SW 1271 (cell line): ENCODE measurements around the gene UBR7.
"Not testable (repeated sequence)": the region's sequence is repeated elsewhere in the genome, so short reads cannot be mapped to it uniquely, and the experiment has no call there.

Experiments
- DNase-seq, 2 experiments: peaks; one replicate each; lab custom pipeline; 2025; lab: John Stamatoyannopoulos, UW

Gene UBR7

DNA sequence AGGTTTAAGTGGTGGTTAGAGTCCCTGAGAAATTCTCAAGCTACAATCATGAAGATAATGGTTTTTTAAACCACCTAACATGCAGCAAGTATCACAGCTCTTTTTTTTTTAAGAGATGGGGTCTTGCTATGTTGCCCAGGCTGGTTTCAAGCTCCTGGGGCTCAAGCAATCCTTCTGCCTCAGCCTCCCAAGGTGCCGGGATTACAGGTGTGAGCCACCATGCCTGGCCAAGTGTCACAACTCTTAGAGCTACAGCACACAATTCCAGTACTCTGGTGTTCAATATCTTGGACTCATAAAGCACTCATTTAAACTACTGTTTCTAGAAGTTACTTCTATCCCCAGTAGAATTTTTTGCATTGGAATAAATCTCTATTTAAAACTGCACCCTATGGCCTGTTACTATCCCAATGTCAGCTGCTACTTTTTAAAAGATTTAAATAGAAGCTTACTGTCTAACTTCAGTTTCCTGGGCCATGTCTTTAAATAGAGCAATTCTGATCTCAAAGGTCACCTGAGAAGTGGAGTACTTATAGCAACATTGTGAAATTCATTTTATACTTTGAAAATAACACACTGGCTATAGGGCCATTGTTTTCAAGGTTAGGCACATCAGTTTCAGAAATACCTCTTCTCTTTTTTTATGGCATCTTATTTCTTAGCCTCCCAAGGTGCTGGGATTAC lies 11.6 kb upstream of the UBR7 start:
- DNase-seq = no peak

DNA sequence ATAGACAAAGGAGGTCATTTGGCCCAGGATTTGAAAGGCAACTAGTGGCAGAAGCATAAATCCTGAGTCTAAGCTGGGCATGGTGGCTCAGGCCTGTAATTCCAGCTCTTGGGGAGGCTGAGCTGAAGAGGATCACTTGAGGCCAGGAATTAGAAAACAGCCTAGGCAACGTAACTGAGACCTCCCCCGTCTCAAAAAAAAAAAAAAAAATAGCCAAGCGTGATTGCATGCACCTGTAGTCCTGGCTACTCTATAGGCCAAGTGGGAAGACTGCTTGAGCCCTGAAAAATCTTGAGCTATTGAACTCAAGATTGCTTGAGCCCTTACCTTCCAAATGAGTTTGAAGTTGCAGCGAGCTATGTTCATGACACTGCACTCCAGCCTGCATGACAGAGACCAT lies 8.0 kb upstream of the UBR7 start:
- DNase-seq = no peak

DNA sequence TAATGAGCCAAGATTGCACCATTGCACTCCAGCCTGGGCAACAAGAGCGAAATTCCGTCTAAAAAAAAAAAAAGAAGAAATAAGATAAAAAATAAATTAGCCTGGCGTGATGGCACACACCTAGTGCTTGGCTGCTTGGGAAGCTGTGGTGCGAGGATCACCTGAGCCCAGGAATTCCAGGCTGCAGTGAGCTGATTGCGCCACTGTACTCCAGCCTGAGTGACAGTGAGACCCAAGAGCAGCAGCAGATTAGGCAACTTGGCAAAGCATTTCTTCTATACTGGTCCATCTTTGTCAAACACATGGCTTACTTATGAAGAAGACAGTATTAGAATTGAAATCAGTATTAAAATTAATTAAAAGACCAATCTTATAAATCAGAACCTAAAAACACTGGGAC lies 6.5 kb upstream of the UBR7 start:
- DNase-seq = no peak

DNA sequence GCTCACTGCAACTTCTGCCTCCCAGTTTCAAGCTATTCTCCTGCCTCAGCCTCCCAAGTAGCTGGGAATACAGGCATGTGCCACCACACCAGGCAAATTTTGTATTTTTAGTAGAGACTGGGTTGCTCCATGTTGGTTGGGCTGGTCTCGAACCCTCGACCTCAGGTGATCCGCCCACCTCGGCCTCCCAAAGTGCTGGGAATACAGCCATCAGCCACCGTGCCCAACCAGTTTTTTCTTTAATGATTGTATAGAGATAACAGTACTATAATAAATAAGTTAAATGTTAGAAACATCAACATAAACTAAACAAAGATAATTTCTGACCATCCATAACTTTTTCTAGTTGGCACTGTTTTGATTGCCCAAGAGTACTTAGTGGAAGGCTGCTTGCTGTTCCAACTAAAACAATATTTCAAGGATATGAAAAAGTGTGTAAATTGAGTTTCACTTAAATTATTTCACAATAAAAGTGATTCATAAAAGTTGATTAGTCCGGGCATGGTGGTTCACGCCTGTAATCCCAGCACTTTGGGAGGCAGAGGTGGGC lies 5.8 kb upstream of the UBR7 start:
- no peak for DNase-seq

DNA sequence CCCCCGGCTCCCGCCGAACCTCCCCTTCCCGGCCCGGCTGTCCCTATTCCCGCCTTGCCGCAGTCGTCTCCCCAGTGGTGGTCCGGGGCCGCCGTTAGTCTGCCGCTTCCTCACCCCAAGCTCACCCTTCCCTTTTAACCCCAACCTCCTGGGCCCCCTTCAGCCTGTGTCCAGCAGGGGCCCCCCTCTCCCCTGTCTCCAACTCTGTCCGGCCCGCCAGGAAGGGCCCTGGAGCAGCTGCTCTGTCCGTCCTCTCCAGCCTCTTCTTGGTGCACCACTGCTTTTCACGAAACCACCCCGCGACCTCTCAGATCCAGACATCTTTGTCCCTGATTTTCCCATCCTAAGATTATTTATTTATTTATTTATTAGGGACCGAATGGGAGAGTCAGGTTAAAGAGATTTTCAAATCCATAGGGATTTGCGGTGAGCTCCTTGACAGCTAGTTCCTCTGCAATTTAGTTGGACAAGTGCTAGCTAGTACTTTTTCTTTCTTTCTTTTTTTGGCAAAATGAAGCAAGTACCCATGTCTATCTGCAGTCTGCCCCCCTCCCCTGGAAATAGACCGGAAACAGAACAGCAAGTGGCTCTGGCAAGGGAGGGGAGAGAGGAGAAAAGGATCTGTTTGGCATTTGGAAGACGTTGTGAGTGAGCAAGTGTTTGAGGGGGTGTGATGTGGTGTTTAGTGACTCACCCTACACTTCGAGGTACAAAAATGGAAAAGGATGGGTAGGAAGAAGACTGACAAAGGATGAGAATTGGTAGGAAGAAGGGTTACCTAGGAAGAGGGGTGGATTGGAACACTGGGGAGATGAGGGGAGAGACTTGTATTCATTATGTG lies 632 bp downstream of the UBR7 start:
- peak in 1 of 2 experiments; percentile 61 for DNase-seq

DNA sequence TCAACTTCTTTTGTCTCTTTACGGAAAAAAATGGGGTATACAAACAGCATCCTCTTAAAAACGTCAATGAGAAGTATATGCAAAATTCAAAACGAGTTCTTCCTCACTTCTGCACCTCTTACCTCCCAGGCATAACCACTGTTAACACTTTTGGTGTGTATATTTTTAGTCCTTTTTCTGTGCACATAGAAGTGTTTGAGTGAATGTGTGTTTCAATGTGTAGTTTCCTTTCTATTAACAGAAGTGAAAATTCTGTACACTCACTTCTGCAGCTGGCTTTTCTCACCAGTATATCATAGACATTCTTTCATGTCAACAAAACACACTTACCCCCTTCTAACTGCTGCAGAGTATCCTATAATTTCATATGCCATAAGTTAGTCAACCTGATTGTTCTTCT lies 5.4 kb downstream of the UBR7 start:
- no peak for DNase-seq

DNA sequence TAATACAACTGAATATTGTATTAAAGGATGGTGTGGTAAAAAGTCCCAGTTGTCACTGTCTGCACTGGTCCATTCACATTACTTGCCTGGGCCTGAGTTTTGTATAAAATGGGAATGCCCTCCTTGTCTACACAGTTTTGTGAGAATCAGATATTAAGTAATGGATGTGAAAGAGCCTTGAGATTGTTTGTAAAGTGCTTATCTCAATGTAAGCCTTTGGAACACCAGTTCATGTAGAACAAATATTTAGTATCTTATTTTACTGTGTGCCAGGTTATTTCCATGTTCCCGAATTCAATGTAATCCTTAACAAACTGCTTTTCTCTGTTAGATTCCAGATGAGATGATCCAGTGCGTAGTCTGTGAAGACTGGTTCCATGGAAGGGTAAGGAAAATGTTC lies 7.5 kb downstream of the UBR7 start:
- no peak for DNase-seq

DNA sequence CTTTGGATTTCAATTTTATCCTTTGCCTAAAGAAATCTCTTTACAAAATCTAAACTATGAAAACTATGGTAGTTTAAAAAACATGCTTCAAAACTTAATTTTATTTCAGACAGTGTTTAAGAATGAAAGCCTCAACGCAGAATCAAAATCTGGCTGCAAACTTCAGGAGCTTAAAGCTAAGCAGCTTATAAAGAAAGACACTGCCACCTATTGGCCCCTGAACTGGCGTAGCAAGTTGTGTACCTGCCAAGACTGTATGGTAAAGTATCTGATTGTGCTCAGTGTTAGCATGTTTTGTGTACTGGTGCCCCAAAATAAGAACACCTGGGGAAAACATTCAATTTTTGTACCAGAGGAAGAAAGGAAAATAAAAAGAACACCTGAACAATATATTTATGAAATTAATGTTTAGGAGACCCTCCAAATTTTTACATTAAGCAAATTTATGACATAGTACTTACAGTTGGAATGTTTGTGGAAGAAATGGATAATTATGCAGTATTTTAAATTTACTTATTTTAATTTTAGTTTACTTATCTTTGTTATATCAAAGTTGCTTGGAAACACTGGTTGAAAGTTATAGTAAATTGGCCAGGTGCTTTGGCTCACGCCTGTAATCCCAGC lies 12.2 kb downstream of the UBR7 start:
- DNase-seq = peak in 1 of 2 experiments; percentile 61

DNA sequence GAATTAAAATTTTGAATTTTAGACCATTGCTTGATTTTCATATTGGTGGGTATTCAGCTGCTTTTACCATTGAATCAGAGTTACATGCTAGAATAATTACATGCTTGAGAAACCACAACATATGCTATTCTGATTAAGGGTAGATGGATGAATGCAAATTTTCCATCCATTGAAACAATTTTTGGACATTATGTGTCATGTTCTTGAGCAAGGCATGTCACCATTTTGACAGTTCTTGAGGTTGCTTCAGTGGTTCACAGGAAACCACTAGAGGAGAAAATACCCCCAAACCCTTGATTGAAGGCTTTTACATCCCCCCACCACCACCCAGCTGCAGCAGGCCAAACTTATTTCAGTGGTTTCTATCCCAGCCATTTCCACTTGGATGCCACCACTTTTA lies 13.5 kb downstream of the UBR7 start:
- no peak for DNase-seq

DNA sequence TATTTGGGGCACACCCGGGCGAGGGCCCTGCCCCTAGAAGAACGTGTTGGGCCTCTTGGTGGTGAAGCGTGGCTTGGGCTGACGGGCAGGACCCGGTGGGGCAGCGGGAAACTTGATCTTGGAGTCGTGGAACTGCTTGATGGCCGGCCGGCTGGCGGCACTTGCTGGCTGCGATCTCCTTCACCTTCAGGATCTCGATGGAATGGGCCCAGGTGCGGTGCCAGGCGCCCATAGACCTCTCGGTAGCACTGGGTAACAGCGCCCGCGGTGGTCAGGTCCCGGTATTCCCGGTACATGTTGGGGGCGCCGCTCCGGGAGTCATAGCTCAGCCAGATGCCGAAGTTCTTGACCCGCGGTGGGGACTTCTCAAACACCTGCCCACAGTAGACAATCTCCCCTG lies 16.5 kb downstream of the UBR7 start:
- DNase-seq = no peak

DNA sequence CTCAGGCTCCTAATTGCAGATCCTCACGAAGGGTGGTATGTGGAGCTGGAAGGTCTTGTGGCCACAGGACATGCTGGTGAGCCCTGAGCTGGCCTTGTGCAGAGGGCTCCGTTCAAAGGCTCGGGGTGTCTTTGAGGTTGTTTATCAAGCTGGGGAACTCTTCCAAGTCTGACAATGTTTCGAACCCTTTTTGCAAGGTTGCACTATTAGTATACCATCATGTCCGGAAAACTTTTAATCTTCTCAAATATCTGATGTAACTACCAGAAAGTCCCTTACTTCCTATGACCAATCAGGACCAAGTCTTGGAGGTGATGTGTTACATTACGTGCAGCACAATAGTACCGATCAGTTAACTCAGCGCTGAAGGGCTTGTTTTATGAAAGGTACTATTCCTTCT lies 21.5 kb downstream of the UBR7 start:
- no peak for DNase-seq

DNA sequence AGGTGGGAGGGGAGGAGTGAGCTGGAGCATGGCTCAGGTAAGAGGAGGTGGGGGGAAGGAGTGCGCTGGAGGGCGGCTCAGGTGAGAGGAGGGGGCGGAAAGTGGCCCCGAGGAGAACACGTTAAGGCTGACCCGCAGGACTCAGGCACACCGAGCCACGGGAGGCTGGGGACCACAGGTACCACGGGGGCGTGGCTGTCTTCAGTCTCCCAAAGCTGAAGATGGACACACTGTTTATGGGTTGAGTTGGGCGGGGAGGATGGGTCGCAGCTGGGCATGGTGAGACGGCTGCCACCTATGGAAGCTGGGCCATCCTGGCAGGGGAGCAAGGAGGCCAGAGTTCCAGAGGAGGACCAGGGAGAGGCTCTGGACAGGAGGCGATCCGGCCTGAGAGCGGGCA lies 23.5 kb downstream of the UBR7 start:
- DNase-seq = no peak

DNA sequence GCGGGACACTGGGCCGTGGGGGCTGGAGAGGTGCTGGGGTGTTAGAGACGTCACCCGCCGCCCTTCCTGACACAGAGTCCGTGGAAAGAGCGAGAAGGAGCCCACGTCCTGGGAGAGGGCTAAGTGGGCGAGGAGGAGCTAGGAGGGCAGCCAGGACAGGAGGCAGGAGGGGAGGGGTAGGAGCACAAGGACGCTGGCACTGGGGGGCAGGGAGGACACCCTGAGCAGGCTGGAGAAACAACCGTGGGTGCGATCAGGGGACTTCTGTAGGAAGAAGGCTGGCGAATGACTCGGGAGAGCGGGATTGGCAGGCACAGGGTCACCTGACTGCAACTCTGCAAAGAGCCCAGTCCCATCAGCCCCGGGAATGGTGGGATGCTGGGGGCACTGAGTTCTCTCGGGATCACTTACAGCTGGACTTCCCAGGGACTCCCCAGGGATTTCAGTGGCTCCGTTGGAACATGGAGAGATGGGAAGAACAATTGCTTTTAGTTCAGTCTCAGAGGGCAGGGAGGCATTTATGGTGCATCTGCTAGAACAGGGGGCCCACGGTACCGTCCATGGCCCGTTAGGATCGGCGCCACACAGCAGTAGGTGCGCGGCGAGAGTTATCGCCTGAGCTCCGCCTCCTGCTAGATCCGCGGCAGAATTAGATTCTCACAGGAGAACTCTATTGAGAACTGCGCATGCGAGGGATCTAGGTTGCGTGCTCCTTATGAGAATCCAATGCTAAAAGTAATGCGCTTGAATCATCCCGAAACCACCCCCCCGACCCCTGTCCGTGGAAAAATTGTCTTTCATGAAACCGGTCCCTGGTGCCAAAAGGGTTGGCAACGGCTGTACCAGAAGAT lies 24.3 kb downstream of the UBR7 start:
- no peak for DNase-seq

DNA sequence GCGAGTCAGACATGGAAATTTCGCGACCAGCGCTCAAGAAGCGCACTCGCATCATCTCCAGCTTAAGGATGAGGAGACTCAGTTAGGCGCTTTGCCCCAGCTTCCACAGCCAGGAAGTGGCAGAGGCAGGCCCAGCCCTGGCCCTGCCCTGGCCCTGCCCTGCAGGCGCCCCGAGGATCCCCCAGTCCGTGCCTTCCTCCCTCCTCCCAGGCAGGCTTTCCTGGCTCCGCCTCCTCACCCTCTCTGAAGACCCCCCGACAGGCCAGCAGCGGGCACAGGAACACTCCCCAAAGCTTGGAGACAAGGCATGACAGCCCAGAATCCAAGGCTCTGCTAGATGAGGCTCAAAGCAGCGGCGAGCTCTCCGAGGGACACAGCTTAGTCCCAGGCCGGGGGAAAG lies 25.1 kb downstream of the UBR7 start:
- DNase-seq = no peak

DNA sequence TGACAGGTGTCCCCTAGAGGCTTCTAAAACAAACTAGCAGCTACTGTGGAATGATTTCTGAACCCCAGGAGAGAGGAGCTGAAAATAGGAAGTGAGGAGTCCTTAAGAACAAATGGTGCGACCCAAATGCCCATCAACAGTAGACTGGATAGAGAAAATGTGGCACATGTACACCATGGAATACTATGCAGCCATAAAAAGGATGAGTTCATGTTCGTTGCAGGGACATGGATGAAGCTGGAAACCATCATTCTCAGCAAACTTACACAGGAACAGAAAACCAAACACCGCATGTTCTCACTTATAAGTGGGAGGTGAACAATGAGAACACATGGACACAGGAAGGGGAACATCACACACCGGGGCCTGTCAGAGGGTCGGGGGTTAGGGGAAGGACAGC lies 26.0 kb downstream of the UBR7 start:
- not testable (repeated sequence) for DNase-seq

DNA sequence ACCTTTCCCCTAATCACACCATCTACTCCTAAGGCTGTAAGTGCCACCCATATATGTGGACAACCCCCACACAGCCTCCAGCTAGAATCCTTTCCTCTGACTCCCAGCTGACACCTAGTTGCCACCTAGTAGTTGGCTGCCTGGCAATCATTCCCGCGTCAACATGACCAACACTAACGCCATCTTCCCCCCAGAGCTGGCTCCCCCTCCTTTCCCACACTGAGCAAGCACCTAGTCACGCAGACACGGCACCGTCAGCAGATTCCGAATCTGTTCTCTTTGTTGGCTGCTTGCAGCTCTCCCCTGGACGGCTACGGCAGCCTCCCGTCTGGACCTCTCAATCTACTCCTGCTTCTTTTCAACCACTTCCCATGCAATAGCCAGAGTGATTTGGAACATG lies 27.7 kb downstream of the UBR7 start:
- no peak for DNase-seq

DNA sequence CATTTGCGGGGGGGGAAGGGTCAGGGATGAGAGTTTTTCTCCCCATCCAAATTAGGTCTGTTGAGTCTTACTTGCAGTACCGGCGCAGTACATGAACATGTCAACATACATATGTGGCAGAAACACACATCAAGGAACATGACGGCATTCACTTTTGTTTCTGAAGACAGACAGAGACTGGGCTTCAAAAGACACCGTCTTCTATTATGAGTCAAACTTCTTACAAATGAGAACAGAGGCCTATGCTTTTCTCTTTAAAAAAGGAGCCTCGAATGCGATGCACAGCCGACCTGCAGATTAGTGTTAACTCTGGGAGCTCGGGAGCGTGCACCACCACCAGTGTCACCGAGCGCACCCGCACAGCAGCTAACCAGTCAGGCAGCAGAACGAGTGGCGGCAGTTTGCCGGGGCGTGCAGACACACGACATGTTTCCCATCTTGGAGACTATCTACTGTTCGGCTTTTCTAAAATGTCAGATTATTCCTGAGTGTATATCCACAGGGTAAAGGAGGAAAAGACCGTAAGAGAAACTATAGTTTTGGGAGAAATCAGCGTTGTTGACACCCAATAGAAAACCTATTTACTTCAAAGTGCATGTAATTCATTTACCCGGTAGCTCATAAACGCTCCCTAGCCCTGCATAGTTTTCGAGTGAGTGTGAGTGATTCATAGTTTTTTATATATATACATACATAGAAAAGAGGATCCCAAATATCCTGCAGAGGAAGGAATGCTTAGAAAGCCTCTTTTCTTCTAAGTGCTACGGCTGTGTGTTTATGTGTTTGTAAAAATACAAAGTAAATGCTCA lies 33.0 kb downstream of the UBR7 start:
- DNase-seq = peak in 1 of 2 experiments; percentile 57

DNA sequence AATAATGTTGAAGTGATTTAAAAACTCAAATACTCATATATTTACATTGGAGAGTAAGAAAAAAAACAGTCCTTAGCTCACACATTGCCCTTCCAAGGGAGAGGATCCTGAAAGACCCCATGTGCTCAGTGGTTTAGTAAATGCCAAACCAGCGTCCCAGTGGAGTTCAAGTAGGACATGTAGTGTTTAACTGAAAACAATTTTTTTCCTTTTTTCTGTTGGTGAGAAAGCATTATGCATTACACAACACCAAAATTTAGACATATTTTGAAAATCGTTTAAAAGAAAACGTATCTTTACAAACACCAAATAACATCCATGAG lies 33.6 kb downstream of the UBR7 start:
- no peak for DNase-seq

DNA sequence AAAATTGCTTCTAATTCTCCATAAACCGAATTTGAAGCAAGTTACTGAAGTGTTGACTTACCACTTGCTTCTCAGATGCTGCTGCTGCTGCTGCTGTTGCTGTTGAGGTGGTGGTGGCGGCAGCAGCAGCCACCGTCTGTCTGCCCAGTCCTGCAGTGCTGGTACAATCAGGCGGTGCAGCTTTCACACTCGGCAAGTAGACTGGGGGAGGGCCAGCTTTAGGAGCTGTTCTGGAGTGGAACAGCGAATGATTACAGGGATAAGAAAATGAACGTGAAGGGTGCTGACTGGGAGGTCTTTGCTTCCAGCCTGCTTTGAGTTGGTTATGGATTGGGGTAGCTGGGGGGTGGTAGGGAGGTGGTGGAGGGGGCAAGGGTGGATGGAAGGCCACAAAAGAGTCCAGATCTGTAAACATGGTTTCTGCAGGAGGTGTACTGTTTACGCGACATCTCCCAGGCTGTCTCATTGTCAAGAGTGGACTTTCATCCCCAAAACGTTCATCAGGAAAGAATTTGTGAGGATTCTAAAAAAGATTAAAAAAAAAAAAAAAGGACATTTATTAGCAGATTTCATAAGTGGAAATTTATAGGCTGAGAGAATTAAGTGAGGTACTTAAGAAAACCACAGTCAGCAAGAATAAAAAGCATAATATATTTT lies 38.8 kb downstream of the UBR7 start:
- DNase-seq = no peak

DNA sequence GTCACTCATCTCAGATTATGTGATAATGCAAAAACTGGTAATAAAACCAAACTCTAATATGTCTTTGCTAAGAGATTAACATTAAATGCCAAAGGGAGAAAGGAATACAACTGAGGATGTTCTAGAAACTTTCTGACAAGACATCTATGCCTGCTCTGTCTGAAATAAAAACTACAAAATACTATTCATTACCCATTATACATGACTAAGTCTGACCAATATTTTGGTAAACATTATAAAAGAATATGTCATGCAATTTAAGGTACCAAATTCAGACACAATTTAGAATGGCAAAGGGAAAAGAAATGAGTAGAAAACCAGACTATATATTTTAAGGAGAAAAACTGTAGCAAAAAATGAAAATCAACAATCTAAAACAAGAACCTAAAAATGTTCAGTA lies 39.5 kb downstream of the UBR7 start:
- DNase-seq = no peak
